ENCODE data around the gene MRGPRF. TPM values are rescaled to one million over a fixed set of nuclear protein-coding genes. Genes with fewer than 3 reads are reported as not detected.

MRGPRF gene
- total RNA-seq, 4 donors from 2014 or later, result 8.8 to 18.6 (median 10.9) TPM

GRCh38 chr11:68960294-68961071, 52.6 kb downstream of the MRGPRF start:
- TF ChIP-seq CTCF (IDR thresholded peaks at IDR 0.05; ENCODE audit: low read depth), result no peak

- no peak for TF ChIP-seq CTCF (IDR thresholded peaks at IDR 0.05; ENCODE audit: low read depth)
Measured at GRCh38 chr11:68959465-68960293, 53.4 kb downstream of the MRGPRF start.

GRCh38 chr11:68958211-68958610, 54.8 kb downstream of the MRGPRF start:
- no peak for TF ChIP-seq CTCF (IDR thresholded peaks at IDR 0.05; ENCODE audit: low read depth)

GRCh38 chr11:68956547-68957254, 56.3 kb downstream of the MRGPRF start:
- no peak for TF ChIP-seq CTCF (IDR thresholded peaks at IDR 0.05; ENCODE audit: low read depth)

GRCh38 chr11:68956142-68956541, 56.9 kb downstream of the MRGPRF start:
- TF ChIP-seq CTCF (IDR thresholded peaks at IDR 0.05; ENCODE audit: low read depth), result no peak

GRCh38 chr11:68955607-68955958, 57.5 kb downstream of the MRGPRF start:
- no peak for TF ChIP-seq CTCF (IDR thresholded peaks at IDR 0.05; ENCODE audit: low read depth)
